Tibial artery (tissue), 4 donors: ENCODE data around the gene ZFYVE26.

Experiments used
- DNase-seq, 2 donors: peaks; one replicate each; pipeline ENCODE4 v3.0.0-alpha.2; 2019
- H3K27ac ChIP-seq, 2 donors: fragments of 200-600 bp; sonication (generic) in 1 of 2; 1 replicate in 1 of 2; 2 replicates in 1 of 2; pipeline ENCODE4 v1.5.1; 2018 to 2019; ENCODE audit warnings: mild to moderate bottlenecking in 1 of 2
- H3K27me3 ChIP-seq, 2 donors: fragments of 200-600 bp; sonication (generic) in 1 of 2; one replicate each; pipeline versions ENCODE4 v1.5.1 to v1.6.0; 2016 to 2019
- H3K36me3 ChIP-seq, 3 donors: fragments of 200-600 bp; sonication (generic) in 2 of 3; one replicate each; pipeline ENCODE4 v1.5.1; 2016 to 2019; ENCODE audit warnings: mild to moderate bottlenecking in 2 of 3
- H3K4me1 ChIP-seq, 4 donors: fragments of 200-600 bp; sonication (generic) in 2 of 4; 1 replicate in 3 of 4; 2 replicates in 1 of 4; pipeline ENCODE4 v1.5.1; 2016 to 2019
- H3K4me3 ChIP-seq, 2 donors: fragments of 200-600 bp; sonication (generic) in 1 of 2; 1 replicate in 1 of 2; 2 replicates in 1 of 2; pipeline ENCODE4 v1.5.1; 2018 to 2019; ENCODE audit warnings: mild to moderate bottlenecking in 2 of 2
- H3K9me3 ChIP-seq, 3 donors: fragments of 200-600 bp; sonication (generic) in 1 of 3; one replicate each; pipeline ENCODE4 v1.5.1; 2016 to 2019
- CTCF ChIP-seq, 2 experiments: fragments of 200-600 bp in 1 of 2; fragments of 450-650 bp in 1 of 2; IDR thresholded peaks; one replicate each; pipeline ENCODE4 v1.5.1; 2017 to 2019; ENCODE audit warnings: antibody characterized with exemption in 2 of 2, mild to moderate bottlenecking in 1 of 2, moderate library complexity in 1 of 2
- intact Hi-C: fragments of 100-400 bp; cut with DNase I; formaldehyde crosslinking; loops from one replicate; pipeline ENCODE4 v1.15.0; 2023; ENCODE audit warnings: low total_unique reads

Gene ZFYVE26

GRCh38 chr14:67736771-67737170 lies 79.6 kb downstream of the ZFYVE26 start:
- no peaks in the 10 kb centered on the region for H3K9me3 ChIP-seq
- intact Hi-C loops, result no loop called here
- no peak for DNase-seq
- H3K4me1 ChIP-seq, result peaks cover 0 to 11% (median 0%) of the 10 kb centered on the region in 4 donors
- H3K27ac ChIP-seq, result no peak overlapping the region
- TF ChIP-seq CTCF (IDR thresholded peaks at IDR 0.05), result no peak
- no peaks in the 10 kb centered on the region for H3K27me3 ChIP-seq
- no peak overlapping the region for H3K4me3 ChIP-seq
- no peaks in the 10 kb centered on the region for H3K36me3 ChIP-seq

- Histone ChIP-seq H3K9me3 (no peaks in the 10 kb centered on the region), H3K27me3 (no peaks in the 10 kb centered on the region), H3K4me1 (peaks cover 0 to 11% (median 0%) of the 10 kb centered on the region in 4 donors), H3K27ac (no peak overlapping the region), H3K36me3 (no peaks in the 10 kb centered on the region), H3K4me3 (no peak overlapping the region)
- no peak for DNase-seq
- TF ChIP-seq CTCF (IDR thresholded peaks at IDR 0.05), result no peak
- intact Hi-C loops, result no loop called here
Measured at GRCh38 chr14:67735336-67736147, 80.8 kb downstream of the ZFYVE26 start.

GRCh38 chr14:67734675-67735074 lies 81.7 kb downstream of the ZFYVE26 start:
- DNase-seq, result no peak
- H3K27me3 ChIP-seq, result no peaks in the 10 kb centered on the region
- no peaks in the 10 kb centered on the region for H3K36me3 ChIP-seq
- intact Hi-C loops, result no loop called here
- peaks cover 0 to 10% (median 0%) of the 10 kb centered on the region in 4 donors for H3K4me1 ChIP-seq
- no peaks in the 10 kb centered on the region for H3K9me3 ChIP-seq
- no peak overlapping the region for H3K27ac ChIP-seq
- H3K4me3 ChIP-seq, result no peak overlapping the region
- no peak for TF ChIP-seq CTCF (IDR thresholded peaks at IDR 0.05)

- no peak for DNase-seq
- intact Hi-C loops, result no loop called here
Measured at GRCh38 chr14:67733616-67734015, 82.8 kb downstream of the ZFYVE26 start.

GRCh38 chr14:67729072-67729885 lies 87.1 kb downstream of the ZFYVE26 start:
- no peak for DNase-seq
- H3K36me3 ChIP-seq, result no peaks in the 10 kb centered on the region
- H3K4me3 ChIP-seq, result no peak overlapping the region
- no peak for TF ChIP-seq CTCF (IDR thresholded peaks at IDR 0.05)
- H3K27me3 ChIP-seq, result peaks cover 0 to 3% of the 10 kb centered on the region in 2 donors
- no peaks in the 10 kb centered on the region for H3K9me3 ChIP-seq
- H3K27ac ChIP-seq, result no peak overlapping the region
- no peaks in the 10 kb centered on the region for H3K4me1 ChIP-seq
- intact Hi-C loops, result no loop called here

More at GRCh38 chr14:67733616-67734015, 82.8 kb downstream of the ZFYVE26 start:
- Histone ChIP-seq H3K36me3 (no peaks in the 10 kb centered on the region), H3K9me3 (no peaks in the 10 kb centered on the region), H3K4me1 (peaks cover 0 to under 1% (median 0%) of the 10 kb centered on the region in 4 donors), H3K27me3 (peaks cover 0 to 3% of the 10 kb centered on the region in 2 donors), H3K27ac (no peak overlapping the region), H3K4me3 (no peak overlapping the region)
- no peak for TF ChIP-seq CTCF (IDR thresholded peaks at IDR 0.05)
